Neural cell (in vitro differentiated cells): ENCODE measurements around the gene GIPC3. TPM values are rescaled to one million over a fixed set of nuclear protein-coding genes. Genes with fewer than 3 reads are reported as not detected.

Experiments
- H2AFZ ChIP-seq: fragments of 200-600, 300-800 bp; sonication (generic), shearing (Covaris generic); 2 replicates; pipeline ENCODE4 v1.6.0; 2014; ENCODE audit warnings: low read depth, mild to moderate bottlenecking, antibody characterized with exemption, low read length, moderate library complexity
- H3F3A ChIP-seq: fragments of 200-600 bp; shearing (Covaris generic); 2 replicates; pipeline ENCODE4 v1.6.1; 2016; ENCODE audit warnings: mild to moderate bottlenecking, moderate library complexity, mixed read lengths, antibody characterized with exemption, low read length; ENCODE audit not compliant: insufficient read depth, poor library complexity, severe bottlenecking
- H3K27ac ChIP-seq: fragments of 200-600, 300-800 bp; sonication (generic), shearing (Covaris generic); 2 replicates; pipeline ENCODE4 v1.5.1; 2014; ENCODE audit warnings: mild to moderate bottlenecking, low read length, moderate library complexity
- H3K27me3 ChIP-seq: fragments of 300-800, 200-600 bp; sonication (generic), shearing (Covaris generic); 2 replicates; pipeline ENCODE4 v1.6.0; 2014; ENCODE audit warnings: mild to moderate bottlenecking, low read depth, low read length, moderate library complexity; ENCODE audit not compliant: insufficient read depth
- H3K36me3 ChIP-seq: fragments of 300-800, 200-600 bp; sonication (generic), shearing (Covaris generic); 2 replicates; pipeline ENCODE4 v1.5.1; 2014; ENCODE audit warnings: mild to moderate bottlenecking, antibody characterized with exemption, low read length, moderate library complexity; ENCODE audit not compliant: insufficient read depth
- H3K4me2 ChIP-seq: fragments of 300-800, 200-600 bp; sonication (generic), shearing (Covaris generic); 2 replicates; pipeline ENCODE4 v1.6.0; 2014; ENCODE audit warnings: mild to moderate bottlenecking, low read length
- H3K4me3 ChIP-seq: fragments of 300-800, 200-600 bp; sonication (generic), shearing (Covaris generic); 2 replicates; pipeline ENCODE4 v1.5.1; 2014; ENCODE audit warnings: mild to moderate bottlenecking, low read length, moderate library complexity
- H3K79me2 ChIP-seq: fragments of 200-600 bp; shearing (Covaris generic); replicated peaks from 2 replicates; pipeline ENCODE4 v1.6.0; 2014; ENCODE audit warnings: mild to moderate bottlenecking, low read length, moderate library complexity; ENCODE audit not compliant: insufficient read depth
- H3K9ac ChIP-seq: fragments of 300-800, 200-600 bp; sonication (generic), shearing (Covaris generic); 2 replicates; pipeline ENCODE4 v1.6.1; 2016; ENCODE audit warnings: mild to moderate bottlenecking, low read length, mixed read lengths
- H3K9me2 ChIP-seq: fragments of 200-600 bp; shearing (Covaris generic); 2 replicates; pipeline ENCODE4 v1.6.1; 2016; ENCODE audit warnings: mild to moderate bottlenecking, low read length, mixed read lengths; ENCODE audit not compliant: insufficient read depth
- H3K9me3 ChIP-seq: fragments of 200-600, 300-800 bp; sonication (generic), shearing (Covaris generic); 2 replicates; pipeline ENCODE4 v1.6.1; 2016; ENCODE audit warnings: mild to moderate bottlenecking, mixed run types, low read length, moderate library complexity, mixed read lengths
- H4K20me1 ChIP-seq: fragments of 200-600 bp; shearing (Covaris generic); 2 replicates; pipeline ENCODE4 v1.6.1; 2016; ENCODE audit warnings: mild to moderate bottlenecking, mixed run types; ENCODE audit not compliant: insufficient read depth
- EP300 ChIP-seq: fragments of 450-650 bp; conservative IDR thresholded peaks from 2 replicates; pipeline ENCODE4 v1.6.1; 2014; ENCODE audit warnings: antibody characterized with exemption, mild to moderate bottlenecking, moderate library complexity; ENCODE audit not compliant: poor library complexity, severe bottlenecking
- EZH2 ChIP-seq: fragments of 200-600, 300-800 bp; shearing (Covaris generic), sonication (generic); IDR thresholded peaks from 2 replicates; pipeline ENCODE4 v1.6.1; 2014; ENCODE audit warnings: antibody characterized with exemption, low read length, borderline replicate concordance, mild to moderate bottlenecking; ENCODE audit not compliant: insufficient read depth, poor library complexity, severe bottlenecking
- MXI1 ChIP-seq: fragments of 450-650 bp; conservative IDR thresholded peaks from 2 replicates; pipeline ENCODE4 v1.6.1; 2014; ENCODE audit warnings: antibody characterized with exemption, mild to moderate bottlenecking; ENCODE audit not compliant: poor library complexity, severe bottlenecking
- POLR2AphosphoS5 ChIP-seq: IDR thresholded peaks from 2 replicates; pipeline ENCODE4 v1.6.1; 2012
- RAD21 ChIP-seq: fragments of 450-650 bp; conservative IDR thresholded peaks from 2 replicates; pipeline ENCODE4 v1.6.1; 2014; ENCODE audit warnings: antibody characterized with exemption, mild to moderate bottlenecking, moderate library complexity
- polyA plus RNA-seq: library from polyadenylated mRNA; depleted of rRNA; stranded (reverse); fragments of >200 nt; gene quantifications from 2 replicates; pipeline ENCODE4 v1.2.3, GENCODE V29; 2014
- TF ChIP-seq, protein P1 (sequence below): IDR thresholded peaks from 2 replicates; pipeline ENCODE4 v1.6.1; 2012; ENCODE audit warnings: borderline replicate concordance
- TF ChIP-seq, protein P2 (sequence below): fragments of 450-650 bp; IDR thresholded peaks from 2 replicates; pipeline ENCODE4 v1.5.1; 2014; ENCODE audit warnings: antibody characterized with exemption, mild to moderate bottlenecking, moderate library complexity; ENCODE audit not compliant: poor library complexity, severe bottlenecking

The GIPC3 gene
- polyA plus RNA-seq, 1 donor from 2014 or later = not detected

DNA sequence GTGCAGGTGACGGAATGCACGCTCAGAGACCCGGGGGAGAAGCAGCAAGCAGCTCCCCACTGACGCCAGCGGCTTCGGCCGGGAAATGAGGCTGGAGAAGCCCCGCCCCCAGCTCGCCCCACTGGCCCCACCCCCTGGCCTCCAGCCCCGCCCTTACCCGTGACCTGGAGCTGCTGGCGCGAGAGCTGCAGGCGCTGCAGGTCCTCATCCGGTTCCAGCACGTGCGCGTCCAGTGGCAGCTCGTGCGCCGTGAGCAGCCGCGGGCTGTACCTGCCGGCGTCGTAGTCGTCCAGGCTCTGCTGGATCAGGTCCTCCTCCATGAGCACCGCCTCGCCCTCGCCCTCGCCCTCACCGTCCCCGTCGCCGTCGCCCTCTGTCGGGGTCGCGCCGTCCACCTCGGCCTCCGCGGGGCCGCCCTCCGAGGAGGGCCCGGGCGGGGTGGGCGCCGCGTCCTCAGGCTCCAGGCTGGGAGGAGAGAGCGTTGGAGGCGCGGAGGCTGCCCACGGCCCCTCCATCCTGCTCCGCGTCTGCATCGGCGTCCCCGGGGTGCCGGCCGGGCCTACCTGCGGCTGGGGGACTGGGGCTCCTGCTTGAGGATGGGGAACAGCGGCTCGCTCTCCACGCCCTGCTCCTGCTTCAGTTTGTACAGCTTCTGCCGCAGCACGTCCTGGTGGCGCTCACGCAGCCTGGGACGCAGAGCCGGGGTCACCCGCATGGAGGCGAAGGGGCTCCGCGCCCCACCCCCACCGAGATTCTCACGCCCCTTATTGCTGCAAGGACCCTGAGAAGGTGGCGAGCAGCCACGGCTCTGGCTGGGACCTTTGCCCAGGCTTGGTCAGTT, 27.8 kb downstream of the GIPC3 start:
- H3K36me3 ChIP-seq = no peaks in the 10 kb centered on the region
- no peak overlapping the region for H3K27ac ChIP-seq
- no peaks in the 10 kb centered on the region for H3K9me2 ChIP-seq

DNA sequence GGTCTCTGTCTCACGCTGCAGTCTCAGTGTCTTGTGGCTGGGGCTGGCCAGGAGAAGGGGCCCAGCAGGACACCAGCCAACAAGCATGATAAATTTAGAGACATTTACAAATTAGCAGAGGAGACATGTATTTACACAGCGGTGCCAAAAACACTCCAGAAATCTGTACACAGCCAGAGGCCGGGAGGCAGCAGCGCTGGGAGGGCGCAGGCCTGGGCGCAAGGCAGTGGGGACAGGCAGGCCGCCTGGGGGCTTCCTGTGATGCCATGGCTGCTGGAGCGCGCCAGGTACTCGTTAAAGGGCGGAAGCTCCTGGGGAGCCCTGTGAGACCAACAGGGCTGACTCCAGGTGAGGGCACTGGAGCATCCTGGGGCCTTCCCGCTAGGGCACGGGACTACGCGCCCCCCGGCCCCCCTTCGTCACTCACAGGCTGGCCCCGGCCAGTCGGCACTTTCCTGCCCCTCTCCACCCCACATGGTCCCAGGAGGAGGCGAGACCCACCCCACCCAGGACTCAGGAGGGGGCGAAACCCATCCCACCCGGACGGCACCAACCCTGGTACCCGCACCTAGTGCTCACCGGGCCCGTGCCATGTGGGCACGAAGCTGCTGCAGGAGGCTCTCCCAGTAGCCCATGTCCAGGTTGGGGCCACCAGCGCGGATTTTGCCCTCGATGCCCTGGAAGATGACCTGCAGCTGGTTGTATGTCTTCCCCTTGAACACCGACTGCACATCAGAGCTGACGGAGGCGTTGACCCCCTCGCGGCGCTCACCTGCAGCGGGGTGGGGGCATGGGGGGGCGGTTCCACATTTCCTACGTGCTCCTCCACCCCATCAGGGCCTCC, 28.8 kb downstream of the GIPC3 start:
- Histone ChIP-seq H3K36me3 (no peaks in the 10 kb centered on the region), H3K27me3 (no peaks in the 10 kb centered on the region), H3K4me2 (no peak overlapping the region), H3K4me3 (no peak overlapping the region), H3K9ac (no peak overlapping the region), H3K27ac (no peak overlapping the region), H2AFZ (no peak overlapping the region), H3K79me2 (no peaks in the 10 kb centered on the region), H3K9me2 (no peaks in the 10 kb centered on the region), H3F3A (no peaks in the 10 kb centered on the region), H3K9me3 (no peaks in the 10 kb centered on the region), H4K20me1 (no peaks in the 10 kb centered on the region)
- TF ChIP-seq, protein P1, sequence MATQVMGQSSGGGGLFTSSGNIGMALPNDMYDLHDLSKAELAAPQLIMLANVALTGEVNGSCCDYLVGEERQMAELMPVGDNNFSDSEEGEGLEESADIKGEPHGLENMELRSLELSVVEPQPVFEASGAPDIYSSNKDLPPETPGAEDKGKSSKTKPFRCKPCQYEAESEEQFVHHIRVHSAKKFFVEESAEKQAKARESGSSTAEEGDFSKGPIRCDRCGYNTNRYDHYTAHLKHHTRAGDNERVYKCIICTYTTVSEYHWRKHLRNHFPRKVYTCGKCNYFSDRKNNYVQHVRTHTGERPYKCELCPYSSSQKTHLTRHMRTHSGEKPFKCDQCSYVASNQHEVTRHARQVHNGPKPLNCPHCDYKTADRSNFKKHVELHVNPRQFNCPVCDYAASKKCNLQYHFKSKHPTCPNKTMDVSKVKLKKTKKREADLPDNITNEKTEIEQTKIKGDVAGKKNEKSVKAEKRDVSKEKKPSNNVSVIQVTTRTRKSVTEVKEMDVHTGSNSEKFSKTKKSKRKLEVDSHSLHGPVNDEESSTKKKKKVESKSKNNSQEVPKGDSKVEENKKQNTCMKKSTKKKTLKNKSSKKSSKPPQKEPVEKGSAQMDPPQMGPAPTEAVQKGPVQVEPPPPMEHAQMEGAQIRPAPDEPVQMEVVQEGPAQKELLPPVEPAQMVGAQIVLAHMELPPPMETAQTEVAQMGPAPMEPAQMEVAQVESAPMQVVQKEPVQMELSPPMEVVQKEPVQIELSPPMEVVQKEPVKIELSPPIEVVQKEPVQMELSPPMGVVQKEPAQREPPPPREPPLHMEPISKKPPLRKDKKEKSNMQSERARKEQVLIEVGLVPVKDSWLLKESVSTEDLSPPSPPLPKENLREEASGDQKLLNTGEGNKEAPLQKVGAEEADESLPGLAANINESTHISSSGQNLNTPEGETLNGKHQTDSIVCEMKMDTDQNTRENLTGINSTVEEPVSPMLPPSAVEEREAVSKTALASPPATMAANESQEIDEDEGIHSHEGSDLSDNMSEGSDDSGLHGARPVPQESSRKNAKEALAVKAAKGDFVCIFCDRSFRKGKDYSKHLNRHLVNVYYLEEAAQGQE = no peak
- TF ChIP-seq, protein P2, sequence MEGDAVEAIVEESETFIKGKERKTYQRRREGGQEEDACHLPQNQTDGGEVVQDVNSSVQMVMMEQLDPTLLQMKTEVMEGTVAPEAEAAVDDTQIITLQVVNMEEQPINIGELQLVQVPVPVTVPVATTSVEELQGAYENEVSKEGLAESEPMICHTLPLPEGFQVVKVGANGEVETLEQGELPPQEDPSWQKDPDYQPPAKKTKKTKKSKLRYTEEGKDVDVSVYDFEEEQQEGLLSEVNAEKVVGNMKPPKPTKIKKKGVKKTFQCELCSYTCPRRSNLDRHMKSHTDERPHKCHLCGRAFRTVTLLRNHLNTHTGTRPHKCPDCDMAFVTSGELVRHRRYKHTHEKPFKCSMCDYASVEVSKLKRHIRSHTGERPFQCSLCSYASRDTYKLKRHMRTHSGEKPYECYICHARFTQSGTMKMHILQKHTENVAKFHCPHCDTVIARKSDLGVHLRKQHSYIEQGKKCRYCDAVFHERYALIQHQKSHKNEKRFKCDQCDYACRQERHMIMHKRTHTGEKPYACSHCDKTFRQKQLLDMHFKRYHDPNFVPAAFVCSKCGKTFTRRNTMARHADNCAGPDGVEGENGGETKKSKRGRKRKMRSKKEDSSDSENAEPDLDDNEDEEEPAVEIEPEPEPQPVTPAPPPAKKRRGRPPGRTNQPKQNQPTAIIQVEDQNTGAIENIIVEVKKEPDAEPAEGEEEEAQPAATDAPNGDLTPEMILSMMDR = no peak
- TF ChIP-seq MXI1 = no peak
- TF ChIP-seq EP300 = no peak
- no peak for TF ChIP-seq EZH2
- TF ChIP-seq POLR2AphosphoS5 = no peak
- TF ChIP-seq RAD21 = no peak

More for the DNA sequence above, 27.8 kb downstream of the GIPC3 start:
- H4K20me1 ChIP-seq = no peaks in the 10 kb centered on the region
- H3K27me3 ChIP-seq = peaks cover under 1% of the 10 kb centered on the region
- H3K4me3 ChIP-seq = no peak overlapping the region
- H3K9me3 ChIP-seq = no peaks in the 10 kb centered on the region
- H2AFZ ChIP-seq = no peak overlapping the region
- no peak overlapping the region for H3K9ac ChIP-seq
- TF ChIP-seq, protein P1 = no peak
- TF ChIP-seq, protein P2 = no peak
- no peak for TF ChIP-seq MXI1
- TF ChIP-seq RAD21 = no peak
- TF ChIP-seq EP300 = no peak
- TF ChIP-seq EZH2 = no peak
- no peak for TF ChIP-seq POLR2AphosphoS5
- H3F3A ChIP-seq = no peaks in the 10 kb centered on the region
- H3K4me2 ChIP-seq = no peak overlapping the region
- no peaks in the 10 kb centered on the region for H3K79me2 ChIP-seq
